Stimulated activated CD4-positive, alpha-beta T cell treated with anti-CD3 and anti-CD28 coated beads, Interleukin-1b, Interleukin-23, amount 100 ng/mL, for 24 hours (primary cell): Measurements from ENCODE around the gene UBAC1.

Experiments
- DNase-seq, 4 experiments: peaks; one replicate each; pipeline ENCODE4 v3.0.0-alpha.2; 2020; ENCODE audit warnings: low read depth in 4 of 4, low spot score in 1 of 4

UBAC1 gene, protein sequence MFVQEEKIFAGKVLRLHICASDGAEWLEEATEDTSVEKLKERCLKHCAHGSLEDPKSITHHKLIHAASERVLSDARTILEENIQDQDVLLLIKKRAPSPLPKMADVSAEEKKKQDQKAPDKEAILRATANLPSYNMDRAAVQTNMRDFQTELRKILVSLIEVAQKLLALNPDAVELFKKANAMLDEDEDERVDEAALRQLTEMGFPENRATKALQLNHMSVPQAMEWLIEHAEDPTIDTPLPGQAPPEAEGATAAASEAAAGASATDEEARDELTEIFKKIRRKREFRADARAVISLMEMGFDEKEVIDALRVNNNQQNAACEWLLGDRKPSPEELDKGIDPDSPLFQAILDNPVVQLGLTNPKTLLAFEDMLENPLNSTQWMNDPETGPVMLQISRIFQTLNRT

DNA sequence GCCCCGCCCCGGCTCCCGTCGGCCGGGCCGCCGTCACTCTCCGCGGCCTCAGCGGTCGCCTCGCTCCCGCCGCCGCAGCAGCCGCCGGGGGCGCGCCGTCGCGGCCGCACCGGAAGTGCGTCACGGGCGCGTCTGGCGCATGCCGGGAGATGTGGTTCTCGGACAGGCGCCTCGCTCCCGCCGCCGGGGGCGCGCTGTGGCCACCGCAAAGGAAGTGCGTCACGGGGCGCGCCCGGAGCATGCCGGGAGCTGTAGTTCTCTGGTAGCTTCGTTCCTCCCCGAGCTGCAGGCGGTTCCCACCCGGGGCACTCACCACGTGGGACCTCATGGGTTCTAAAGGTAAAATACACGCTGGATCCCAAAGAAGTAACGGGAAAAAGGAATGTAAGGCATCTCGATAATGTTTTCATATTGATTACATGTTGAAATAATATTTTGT is at the start of gene UBAC1:
TSS of gene UBAC1 (minus strand) at position 97 of the 439 bp plus-strand sequence. CDS start 211 bp downstream, outside the sequence.
- DNase-seq: peak; percentile 83 to 95 (median 90)

DNA sequence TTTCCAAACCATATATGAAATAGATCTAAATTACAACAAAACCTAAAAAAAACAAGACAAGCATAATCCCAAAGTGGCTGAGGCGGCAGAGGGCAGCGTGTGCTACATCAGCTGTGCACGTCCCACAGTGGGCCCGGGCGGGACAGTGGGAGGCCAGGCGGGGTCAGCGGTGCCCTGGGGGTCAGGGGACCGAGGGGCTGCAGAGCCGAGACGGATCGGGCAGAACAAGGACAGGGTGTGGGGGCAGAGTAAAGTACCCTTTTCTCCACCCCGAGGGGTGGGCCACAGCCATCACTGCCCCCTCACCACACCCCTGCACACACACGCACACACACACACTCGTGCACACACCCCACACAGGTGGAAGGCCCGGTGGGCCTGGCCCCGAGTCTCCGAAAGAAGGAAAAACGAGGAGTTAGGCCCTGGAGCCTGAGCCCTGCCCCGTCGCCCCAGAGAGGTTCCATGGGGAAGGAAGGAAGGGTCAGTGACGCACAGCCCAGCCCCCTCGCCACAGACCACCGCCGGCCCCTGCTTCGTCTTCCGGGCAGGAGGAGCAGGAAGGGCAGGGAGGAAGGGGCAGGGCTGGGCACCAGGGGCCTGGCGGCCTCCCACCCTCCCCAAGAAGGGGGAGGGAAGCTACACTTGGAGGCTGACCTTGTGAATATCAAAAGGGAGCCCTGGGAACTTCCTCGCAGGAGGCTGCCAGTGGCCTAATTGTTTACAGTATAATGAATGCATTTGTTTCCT is 49.6 kb upstream of the UBAC1 start:
- DNase-seq: no peak

DNA sequence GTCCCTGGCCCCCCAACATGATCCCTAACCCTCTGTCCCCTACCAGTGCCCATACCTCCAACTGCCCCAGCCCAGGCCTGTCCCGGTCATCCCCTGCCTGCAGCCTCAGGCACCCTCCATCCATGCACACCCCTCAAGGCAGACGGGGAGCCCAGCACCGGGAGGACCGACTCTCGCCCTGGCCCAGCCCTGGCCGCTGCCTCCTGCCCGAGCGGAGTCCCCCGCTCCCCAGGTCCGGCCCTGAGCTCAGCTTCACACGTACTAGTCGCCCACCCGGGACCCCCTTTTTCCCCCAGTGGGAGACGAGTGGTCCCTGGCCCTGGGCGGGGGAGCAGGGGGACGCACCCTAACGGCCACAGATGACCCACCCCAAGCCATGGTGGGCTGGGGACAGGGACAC is 49.0 kb upstream of the UBAC1 start:
- no peak for DNase-seq

DNA sequence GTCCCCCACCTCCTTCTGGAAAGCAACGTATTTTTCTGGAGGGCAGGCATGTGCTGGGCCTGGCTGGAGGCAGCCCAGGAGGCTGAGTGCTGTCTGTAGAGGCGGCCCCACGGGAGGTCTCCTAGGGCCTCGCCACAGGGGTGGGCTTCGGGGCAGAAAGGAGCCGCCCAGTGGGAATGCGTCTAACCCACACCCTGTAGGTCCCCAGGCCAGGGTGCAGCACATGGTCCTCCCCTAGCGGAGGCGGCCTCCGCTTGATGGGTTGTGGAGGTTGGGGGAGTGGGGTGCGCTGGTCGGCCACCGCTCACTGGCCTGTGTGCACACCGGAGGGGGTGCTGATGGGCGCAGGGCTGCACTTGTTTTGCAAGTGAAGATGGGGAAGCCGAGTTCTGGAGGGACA is 48.3 kb upstream of the UBAC1 start:
- no peak for DNase-seq

DNA sequence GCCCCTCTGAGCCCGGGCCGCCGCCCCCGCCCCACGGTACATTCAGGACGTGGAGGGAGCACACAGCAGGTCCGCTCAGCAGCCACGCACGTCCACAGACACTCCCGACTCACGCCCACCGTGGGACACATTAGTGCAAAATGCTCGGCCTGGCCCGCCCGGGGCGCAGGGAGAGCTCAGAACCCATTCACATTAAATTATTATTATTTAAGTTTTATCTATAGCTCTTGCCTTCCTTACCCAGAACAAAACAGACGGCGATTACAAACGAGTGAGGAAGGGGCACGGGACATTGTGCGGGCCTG is 47.5 kb upstream of the UBAC1 start:
- no peak for DNase-seq

DNA sequence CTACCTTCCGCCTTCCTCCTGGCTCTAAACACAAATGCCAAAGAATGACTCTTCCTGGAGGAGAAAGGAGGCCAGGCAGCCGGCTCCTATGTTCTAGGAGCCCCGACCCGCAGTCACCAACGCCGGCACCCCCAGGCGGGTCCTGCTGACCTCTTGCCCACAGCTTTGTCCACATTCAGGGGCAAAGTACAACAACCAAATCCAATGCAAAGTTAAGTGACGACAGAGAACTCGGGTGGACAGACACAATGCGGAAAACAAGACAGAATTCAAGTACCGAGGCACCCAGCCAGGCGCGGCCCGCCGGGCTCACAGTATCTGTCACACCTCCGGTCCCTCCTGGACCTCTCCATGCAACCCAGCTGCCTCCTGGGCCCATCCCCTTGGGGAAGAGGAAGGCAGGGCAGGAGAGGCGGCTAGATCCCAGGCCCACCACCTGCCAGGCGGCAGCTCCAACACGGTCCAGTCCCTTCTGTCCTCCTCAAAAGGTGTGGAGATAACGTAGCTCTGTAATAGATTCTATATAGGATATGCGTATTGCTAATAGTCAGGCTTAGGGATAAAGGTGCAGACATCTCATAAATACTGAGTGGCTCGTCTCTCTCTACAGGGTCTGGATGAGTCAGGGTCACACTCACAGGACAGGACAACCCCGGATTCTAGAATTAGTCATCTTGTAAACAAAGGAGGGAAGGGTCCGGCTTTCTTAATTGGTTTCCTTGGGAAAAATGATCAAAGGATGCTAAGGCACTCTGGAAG is 46.9 kb upstream of the UBAC1 start:
- no peak for DNase-seq

DNA sequence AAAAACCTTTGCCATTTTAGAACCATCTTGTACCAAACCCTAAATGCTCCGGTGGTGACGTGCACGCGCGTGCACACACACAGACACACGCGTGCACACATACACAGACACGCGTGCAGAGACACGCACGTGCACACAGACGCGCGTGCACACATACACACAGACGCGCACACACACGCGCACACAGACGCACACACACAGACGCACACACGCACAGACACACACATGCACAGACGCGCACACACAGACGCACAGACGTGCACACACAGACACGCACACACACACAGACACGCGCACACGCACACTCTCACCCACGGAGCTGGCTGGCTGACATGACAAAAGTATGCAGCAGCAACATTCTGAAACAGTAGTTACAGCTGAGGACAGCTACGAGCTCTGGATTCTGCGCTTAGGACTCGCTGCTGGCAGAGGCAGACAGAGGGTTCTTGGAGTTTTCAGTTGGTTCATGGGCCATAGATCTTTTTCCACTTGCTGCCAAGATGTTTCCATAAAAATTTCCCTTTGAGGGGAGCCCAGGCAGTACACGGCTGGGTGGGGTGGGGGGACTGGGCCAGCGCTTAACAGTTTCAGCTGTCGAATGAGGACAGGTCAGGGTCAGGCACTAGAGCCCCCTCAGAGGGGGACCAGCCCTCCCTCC is 46.2 kb upstream of the UBAC1 start:
- no peak for DNase-seq

DNA sequence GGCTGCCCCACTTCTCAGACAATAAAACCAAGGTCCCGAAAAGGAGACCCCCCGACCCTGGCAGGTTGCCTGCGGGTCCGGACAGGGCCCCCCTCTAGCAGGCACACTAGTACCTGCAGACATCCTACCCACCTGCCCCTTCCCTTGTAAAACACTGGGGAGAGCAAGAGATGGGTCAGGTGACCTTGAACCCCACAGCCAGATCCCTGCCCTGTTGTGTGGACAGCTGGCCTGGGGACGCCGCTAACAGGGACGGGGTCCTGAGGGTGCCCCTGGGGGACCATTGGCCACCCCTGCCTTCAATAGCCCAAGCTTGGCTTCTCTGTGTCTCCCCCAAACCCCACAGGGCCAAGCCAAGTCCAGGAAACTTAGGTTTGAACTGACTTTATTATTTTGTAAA is 45.0 kb upstream of the UBAC1 start:
- DNase-seq: no peak

DNA sequence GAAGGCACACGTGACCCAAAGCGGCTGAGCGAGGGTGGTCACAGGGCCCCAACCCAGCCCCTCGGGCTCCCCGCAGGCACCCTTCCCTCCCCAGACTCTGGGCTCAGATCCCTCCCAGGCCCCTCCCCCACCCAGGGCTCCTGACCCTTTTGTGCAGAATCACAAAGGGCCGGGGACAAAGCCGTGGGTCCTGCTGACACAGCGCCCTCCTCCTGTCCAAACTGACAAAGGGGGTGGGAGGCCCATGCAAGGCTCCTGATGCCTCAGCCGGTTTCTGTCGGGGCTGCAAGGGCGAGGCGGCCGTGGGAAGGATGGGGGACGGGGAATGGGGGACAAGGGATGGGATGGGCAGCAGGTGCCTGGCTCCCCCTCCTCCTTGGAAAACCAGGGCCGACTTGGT is 43.5 kb upstream of the UBAC1 start:
- DNase-seq: no peak

DNA sequence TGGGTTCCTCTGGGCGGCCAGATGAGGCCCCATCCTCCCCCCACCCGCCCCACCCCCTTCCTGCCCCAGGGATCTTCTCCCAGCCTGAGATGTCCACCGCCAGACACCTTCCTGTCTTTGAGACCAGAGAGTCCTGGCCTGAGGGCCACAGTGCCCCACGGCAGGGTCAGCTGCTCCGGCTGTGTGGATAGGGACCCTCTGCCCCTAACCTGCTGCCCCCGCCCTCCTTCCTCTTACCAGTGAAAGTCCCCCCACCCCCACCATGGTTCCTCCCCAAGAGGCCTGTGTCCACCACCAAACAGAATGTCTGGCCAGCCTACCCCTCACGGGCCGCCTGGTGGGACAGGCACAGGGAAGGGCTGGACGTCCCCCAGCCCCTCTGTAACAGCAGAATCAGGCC is 43.0 kb upstream of the UBAC1 start:
- DNase-seq: no peak

DNA sequence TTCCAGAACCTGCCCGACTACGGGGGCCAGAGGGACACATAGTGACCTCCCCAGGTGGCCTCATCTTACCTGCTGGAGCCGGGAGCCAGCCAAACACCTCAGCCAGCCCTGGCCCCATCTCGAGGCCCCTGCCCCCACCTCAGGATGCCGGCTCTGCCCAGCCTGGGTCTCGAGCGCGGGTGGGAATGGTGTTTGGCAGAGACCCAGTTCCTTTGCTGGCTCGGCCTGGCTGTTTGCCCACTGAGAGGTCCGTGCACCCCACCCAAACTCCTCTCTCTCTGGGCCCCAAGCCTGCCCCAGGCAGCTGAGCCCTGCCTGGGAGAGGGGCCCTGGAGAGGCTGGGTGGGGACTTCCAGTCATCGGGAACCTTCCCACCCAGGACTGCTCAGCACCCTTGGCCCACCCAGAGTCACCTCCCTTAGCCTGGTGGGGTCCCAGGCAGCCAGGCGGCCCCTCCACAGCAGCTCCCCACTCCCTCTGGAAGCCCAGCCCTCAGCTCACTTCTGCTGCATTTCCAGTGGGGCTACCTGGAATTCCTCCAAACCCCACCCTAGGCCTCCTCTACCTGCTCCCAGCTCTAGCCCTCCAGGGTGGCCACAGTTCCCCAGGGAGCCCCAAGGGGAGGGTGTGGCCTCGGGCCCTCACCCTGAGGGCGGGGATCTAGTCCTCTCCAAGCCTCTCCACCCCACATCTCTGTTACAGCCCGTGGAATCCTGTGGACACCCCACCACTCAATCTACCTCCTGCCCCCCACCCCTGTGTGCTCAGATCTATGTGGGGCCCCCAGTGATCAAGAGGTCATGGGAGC is 42.4 kb upstream of the UBAC1 start:
- no peak for DNase-seq

DNA sequence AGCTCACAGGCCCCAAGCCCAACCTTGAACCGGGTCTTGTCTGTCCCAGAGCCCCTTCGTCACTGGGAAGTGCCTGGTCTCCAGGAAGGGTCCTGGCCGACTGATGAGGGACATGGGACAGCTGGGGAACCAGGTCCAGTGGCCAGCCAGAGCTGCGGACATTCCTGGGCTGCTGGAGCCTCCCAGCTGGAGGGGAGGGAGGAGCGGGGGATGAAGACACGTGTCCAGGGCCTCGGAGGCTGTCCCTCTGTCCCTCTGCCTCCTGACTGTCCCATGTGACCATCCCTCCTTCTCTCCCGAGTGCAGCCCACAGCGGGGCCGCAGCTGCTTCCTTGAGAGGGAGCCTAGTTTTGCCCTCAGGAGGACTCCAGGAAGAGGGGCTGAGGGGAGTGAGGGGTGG is 41.7 kb upstream of the UBAC1 start:
- no peak for DNase-seq

DNA sequence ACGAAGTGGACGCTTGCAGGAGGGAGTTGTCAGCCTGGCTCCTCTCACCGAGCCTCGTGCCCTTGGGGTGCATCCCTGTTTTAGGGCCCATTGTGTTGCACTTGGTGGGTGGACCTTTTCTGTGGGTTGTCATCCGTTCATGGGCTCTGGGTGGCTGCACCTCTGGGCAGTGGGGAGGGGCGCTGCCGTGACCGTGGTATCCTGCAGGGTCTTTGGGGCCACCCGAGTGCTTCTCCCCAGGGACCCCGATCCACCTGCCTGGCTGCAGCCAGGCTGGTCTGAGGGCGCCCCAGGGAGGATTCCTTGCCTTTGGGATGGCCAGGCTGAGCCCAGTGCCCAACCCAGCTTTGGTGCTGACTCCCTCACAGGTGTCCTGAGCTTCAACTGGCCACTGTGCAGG is 41.0 kb upstream of the UBAC1 start:
- no peak for DNase-seq

DNA sequence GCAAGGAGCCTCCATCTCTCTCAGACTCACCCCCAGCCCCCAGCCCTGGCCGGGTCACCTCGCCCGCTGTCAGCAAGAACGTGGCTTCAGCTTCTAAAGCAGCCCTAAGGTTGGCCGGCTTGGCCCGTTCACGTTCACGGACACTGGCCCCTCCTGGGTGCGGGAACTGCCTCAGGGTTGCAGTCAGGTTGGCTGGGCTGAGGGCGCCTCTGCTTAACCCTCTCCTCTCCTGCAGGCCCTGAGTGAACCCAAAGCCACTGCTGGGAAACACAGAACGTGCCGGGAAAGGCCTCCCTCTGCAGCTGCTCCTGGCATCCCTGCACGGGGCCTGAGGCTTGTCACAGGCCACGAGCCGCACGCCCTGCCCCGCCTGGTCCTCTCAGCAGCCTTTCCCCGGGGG is 40.1 kb upstream of the UBAC1 start:
- no peak for DNase-seq

DNA sequence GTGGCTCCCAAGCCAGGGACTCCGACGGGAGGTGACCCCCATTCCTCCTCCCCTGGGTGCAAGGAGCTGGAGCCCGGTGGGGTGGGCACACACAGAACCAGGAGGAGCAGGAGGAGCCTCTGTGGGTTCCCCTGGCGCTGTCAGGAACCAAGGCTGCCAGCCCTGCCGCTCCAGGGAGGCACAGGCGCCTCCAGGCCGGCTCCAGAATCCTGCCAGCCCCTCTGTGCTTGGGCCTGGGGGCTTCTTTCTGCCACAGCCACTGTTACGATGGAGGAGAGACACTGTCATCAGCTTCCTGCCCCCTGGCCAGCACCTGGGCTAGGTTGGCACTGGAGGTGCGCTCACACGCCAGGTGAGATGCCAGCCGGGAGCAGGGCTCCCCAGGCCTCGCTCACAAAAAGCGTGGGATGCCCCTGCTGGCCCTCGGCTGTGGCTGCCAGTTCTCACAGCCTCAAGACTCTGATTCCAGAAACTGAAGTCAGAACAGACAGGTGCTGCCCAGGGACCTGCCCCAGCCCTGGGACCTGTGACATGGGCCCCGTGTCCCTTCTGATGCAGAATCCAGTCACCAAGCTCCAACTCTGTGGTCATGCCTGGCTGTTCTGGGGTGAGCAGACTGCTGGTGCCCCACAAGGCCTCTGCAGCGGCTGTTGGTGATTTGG is 37.4 kb upstream of the UBAC1 start:
- no peak for DNase-seq

DNA sequence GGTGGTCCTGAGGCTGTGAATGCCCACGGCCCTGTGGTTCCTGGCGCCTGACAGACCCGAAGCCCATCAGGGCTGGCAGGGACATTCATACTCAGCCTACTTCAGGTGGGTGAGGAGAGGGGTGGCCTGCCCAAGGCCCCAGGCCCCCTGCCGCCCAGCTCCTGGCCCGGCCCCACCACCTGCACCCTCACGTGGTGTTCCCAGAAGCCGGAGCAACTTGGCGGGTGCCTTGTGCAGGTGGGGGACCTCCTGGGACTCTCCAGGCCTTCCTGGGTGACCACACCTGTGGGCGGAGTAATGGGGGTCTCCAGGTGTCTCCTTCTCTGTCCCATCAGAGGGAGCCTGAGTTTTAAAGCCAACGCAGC is 36.8 kb upstream of the UBAC1 start:
- no peak for DNase-seq

DNA sequence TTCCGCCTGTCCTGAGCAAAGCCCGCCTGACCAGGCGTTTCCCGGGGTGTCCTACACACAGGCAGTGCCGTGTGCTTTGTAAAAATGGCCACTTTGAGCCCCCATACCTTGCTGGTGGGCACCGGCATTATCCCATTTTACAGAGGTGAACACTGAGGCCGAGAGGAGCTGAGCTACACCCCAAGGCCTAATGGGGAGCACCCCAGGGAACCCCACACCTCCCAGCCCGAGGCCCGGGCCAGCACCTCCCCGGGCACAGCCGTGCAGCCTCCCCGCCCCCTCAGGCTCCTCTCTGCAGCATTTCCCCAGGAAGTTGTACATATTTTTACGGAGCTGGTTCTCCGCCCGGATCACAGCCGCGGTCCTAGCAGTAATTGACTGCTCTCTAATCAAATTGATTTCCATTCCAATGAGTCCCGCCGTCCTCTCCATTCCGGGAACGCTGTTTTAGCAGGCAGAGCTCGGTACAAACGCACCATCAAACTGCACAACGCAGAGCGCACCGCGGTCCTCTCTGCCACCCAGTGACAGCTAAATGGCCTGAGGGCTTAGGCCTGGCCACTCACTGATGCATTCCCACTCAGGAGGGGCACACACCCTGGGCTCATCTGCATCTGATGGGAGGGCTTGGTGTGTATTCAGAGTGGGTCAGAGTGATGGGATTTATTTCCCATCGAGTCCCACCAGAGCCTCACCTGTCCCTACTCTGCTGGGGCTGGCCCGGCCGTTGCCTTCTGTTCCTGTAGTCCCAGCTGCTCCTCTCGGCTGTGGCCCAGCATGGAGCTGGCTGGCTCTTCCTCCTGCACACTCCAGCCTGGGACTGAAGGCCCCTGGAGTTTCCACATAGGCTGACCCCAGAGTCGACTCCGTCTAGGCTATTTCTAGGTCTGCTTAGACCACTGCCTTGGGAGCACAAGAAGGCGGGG is 36.2 kb upstream of the UBAC1 start:
- no peak for DNase-seq

DNA sequence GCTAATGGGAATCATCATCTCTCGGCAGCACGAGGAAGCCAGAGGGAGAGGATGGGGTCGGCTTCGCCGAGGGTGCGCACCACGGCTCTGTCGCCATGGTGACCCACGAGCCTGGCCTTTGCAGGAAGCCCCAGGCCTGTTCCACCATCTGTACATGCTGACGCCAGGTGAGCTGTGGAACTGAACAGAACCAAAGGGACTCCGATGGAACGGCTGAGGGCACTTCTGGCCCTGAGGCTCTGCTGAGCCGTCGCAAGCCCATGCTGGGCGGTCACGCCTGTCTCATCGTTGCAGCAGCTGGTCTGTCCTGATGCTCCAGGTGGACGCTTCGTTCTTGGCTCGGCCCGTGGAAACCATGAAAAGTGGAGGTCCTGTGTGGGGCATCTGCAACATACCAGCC is 34.6 kb upstream of the UBAC1 start:
- DNase-seq: no peak

DNA sequence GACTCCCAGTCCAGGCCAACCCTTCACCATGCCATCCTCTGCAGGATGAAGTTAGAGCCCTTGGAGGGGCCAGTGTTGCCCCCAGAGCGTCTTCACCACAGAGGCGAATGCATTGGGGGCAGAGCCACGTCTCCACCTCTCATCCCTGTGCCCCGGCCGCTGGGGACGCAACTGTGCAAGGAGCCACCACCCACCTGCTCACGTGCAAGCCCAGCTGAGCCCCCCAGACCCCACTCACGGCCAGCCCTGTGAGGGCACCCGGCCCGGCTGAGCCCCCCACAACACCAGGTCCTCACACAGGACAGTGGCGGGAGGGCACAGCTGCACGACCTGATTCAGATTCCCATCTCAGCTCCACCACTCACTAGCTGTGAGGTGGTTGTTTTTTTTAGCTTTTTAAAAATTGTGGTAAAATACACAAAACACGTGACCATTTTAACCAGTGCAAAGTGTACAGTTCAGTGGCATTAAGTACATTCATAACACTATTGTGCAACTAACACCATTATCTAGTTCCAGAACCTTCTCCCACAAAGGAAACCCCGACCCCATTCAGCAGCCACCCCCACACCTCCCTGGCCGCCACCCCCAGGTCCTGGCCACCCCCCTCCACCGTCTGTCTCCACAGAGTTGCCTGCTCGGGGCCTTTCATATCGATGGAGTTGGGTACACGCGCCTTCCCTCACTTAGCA is 33.5 kb upstream of the UBAC1 start:
- no peak for DNase-seq
